K562 (cell line): Measurements from ENCODE around the gene APC. TPM values are rescaled to one million over a fixed set of nuclear protein-coding genes. Genes with fewer than 3 reads are reported as not detected.

ENCODE experiments used
- BCL6 ChIP-seq: fragments of 250-450 bp; sonication (Bioruptor Pico); IDR thresholded peaks from 2 replicates; pipeline ENCODE4 v1.4.0; 2020
- CREB5 ChIP-seq: fragments of 250-450 bp; sonication (Bioruptor Pico); IDR thresholded peaks from 2 replicates; pipeline ENCODE4 v1.5.0; 2020; ENCODE audit warnings: mild to moderate bottlenecking
- DPF2 ChIP-seq: fragments of 450-650 bp; IDR thresholded peaks from 2 replicates; pipeline ENCODE4 v1.6.1; 2016
- EWSR1 ChIP-seq: fragments of 450-650 bp; IDR thresholded peaks from 2 replicates; pipeline ENCODE4 v1.6.1; 2018; ENCODE audit warnings: borderline replicate concordance, mild to moderate bottlenecking, low read depth, moderate library complexity; ENCODE audit not compliant: partially characterized antibody
- FOSL1 ChIP-seq: fragments of 200-800 bp; sonication (Bioruptor generic); conservative IDR thresholded peaks from 2 replicates; pipeline ENCODE4 v1.6.1; 2016; ENCODE audit warnings: missing genetic modification characterization, missing compliant biosample characterization
- GABPA ChIP-seq: fragments of 200-800 bp; sonication (Bioruptor generic); conservative IDR thresholded peaks from 2 replicates; pipeline ENCODE4 v1.6.1; 2016; ENCODE audit warnings: low read depth, missing genetic modification characterization, missing compliant biosample characterization
- HNRNPLL ChIP-seq: fragments of 200-400 bp; formaldehyde crosslinking; IDR thresholded peaks from 2 replicates; pipeline ENCODE4 v1.6.1; 2017; ENCODE audit warnings: low read length, low read depth, mild to moderate bottlenecking; ENCODE audit not compliant: poor library complexity, severe bottlenecking
- JUND ChIP-seq, 2 experiments: IDR thresholded peaks; 2 replicates in 1 of 2; 3 replicates in 1 of 2; pipeline ENCODE4 v1.6.1; 2011; ENCODE audit warnings: borderline replicate concordance in 2 of 2, low read depth in 2 of 2, low read length in 2 of 2, improper control_type of control experiment in 1 of 2, missing biosample characterization in 1 of 2, missing genetic modification characterization in 1 of 2, missing genetic modification reagents in 1 of 2
- MEIS2 ChIP-seq: fragments of 450-650 bp; IDR thresholded peaks from 2 replicates; pipeline ENCODE4 v1.6.1; 2014; ENCODE audit warnings: mild to moderate bottlenecking; ENCODE audit not compliant: partially characterized antibody
- MTA3 ChIP-seq: fragments of 450-650 bp; formaldehyde crosslinking; IDR thresholded peaks from 2 replicates; pipeline ENCODE4 v1.6.1; 2017; ENCODE audit warnings: mild to moderate bottlenecking, borderline replicate concordance
- NFE2 ChIP-seq: IDR thresholded peaks from 2 replicates; pipeline ENCODE4 v1.6.1; 2014; ENCODE audit warnings: antibody characterized with exemption, low read depth
- NR4A1 ChIP-seq, 2 experiments: fragments of 250-450 bp in 1 of 2; fragments of 450-650 bp in 1 of 2; sonication (Bioruptor Pico) in 1 of 2; IDR thresholded peaks; 2 replicates each; pipeline versions ENCODE4 v1.4.0 to v1.6.1; 2016 to 2020; ENCODE audit warnings: mild to moderate bottlenecking in 2 of 2, missing compliant biosample characterization in 1 of 2, missing genetic modification characterization in 1 of 2, moderate library complexity in 1 of 2
- PHF20 ChIP-seq: fragments of 450-650 bp; IDR thresholded peaks from 2 replicates; pipeline ENCODE4 v1.6.1; 2018; ENCODE audit not compliant: partially characterized antibody
- PTTG1 ChIP-seq: fragments of 450-650 bp; IDR thresholded peaks from 2 replicates; pipeline ENCODE4 v1.6.1; 2016; ENCODE audit warnings: low read depth, mild to moderate bottlenecking, missing genetic modification characterization, missing compliant biosample characterization
- SAFB2 ChIP-seq: fragments of 200-400 bp; formaldehyde crosslinking; IDR thresholded peaks from 2 replicates; pipeline ENCODE4 v1.6.1; 2018; ENCODE audit warnings: borderline replicate concordance, low read length, low read depth, moderate library complexity; ENCODE audit not compliant: severe bottlenecking
- SIX5 ChIP-seq, 2 experiments: IDR thresholded peaks; 2 replicates each; pipeline ENCODE4 v1.6.1; 2011; ENCODE audit warnings: low read length in 2 of 2, borderline replicate concordance in 1 of 2, low read depth in 1 of 2, mild to moderate bottlenecking in 1 of 2, moderate library complexity in 1 of 2; ENCODE audit not compliant: insufficient read depth in 1 of 2
- ZFPM2 ChIP-seq: fragments of 250-450 bp; sonication (Bioruptor Pico); IDR thresholded peaks from 2 replicates; pipeline ENCODE4 v1.5.1; 2022; ENCODE audit warnings: mild to moderate bottlenecking
- ZNF444 ChIP-seq: fragments of 250-450 bp; sonication (Bioruptor Pico); IDR thresholded peaks from 2 replicates; pipeline ENCODE4 v1.4.0; 2020; ENCODE audit warnings: mild to moderate bottlenecking, moderate library complexity
- ZNF592 ChIP-seq: fragments of 450-650 bp; IDR thresholded peaks from 2 replicates; pipeline ENCODE4 v1.6.1; 2017; ENCODE audit warnings: antibody characterized with exemption, mild to moderate bottlenecking
- ZNF740 ChIP-seq, 3 experiments: fragments of 200-800 bp in 1 of 3; sonication (Bioruptor generic) in 1 of 3; sonication (generic) in 1 of 3; formaldehyde crosslinking in 1 of 3; IDR thresholded peaks; 2 replicates each; pipeline versions ENCODE4 v1.6.1 to v1.8.0; 2016 to 2022; ENCODE audit warnings: mild to moderate bottlenecking in 2 of 3, missing compliant biosample characterization in 2 of 3, missing genetic modification characterization in 2 of 3, missing genetic modification reagents in 1 of 3
- polyA plus RNA-seq, 8 experiments: library from polyadenylated mRNA; depleted of rRNA in 4 of 8; stranded (reverse) in 5 of 8; unstranded in 3 of 8; fragments of >200 nt; fragmentation: Nextera tagmentation in 2 of 8; fragmentation: Illumina TruSeq in 1 of 8; extraction: Ambion mirVana in 2 of 8; extraction: Trizol in 1 of 8; gene quantifications; 2 replicates each; pipeline versions ENCODE4 v1.2.1 to v1.2.3, GENCODE V29; 2011 to 2014; ENCODE audit warnings: inconsistent platforms in 1 of 8, missing spikeins in 1 of 8
- total RNA-seq, 7 experiments: library from RNA; depleted of rRNA in 6 of 7; stranded (reverse); fragments of >200 nt in 6 of 7; fragmentation: Illumina TruSeq in 2 of 7; extraction: Trizol in 2 of 7; gene quantifications; 2 replicates each; pipeline versions ENCODE4 v1.2.1 to v1.2.3, GENCODE V29; 2011 to 2021; ENCODE audit warnings: low replicate concordance in 1 of 7

The APC gene
- total and polyA plus RNA-seq, 9 of the 15 experiments (the other 6 are each of a cell fraction or from before 2014, with no cell fraction given), result 5.7 to 29.5 (median 15.4) TPM

GRCh38 chr5:112689155-112689909, 48.4 kb upstream of the APC start (continued):
- TF ChIP-seq FOSL1 (tag) (peak; percentile 15; the same call in 1 of the 2 replicates), NR4A1 (CRISPR knock-in tag; IDR thresholded peaks at IDR 0.05) (no peak), NR4A1 (tag; IDR thresholded peaks at IDR 0.05) (no peak), NFE2 (peak; percentile 55), JUND (IDR thresholded peaks at IDR 0.05; ENCODE audit: borderline replicate concordance, low read depth, low read length) (no peak; the same call in 1 of the 2 replicates), JUND (tag; IDR thresholded peaks at IDR 0.05; ENCODE audit: borderline replicate concordance, low read depth, low read length) (0 out of 3 replicates have a peak, but pooled peaks have one; percentile 28), HNRNPLL (no peak), SIX5 (IDR thresholded peaks at IDR 0.05; ENCODE audit: borderline replicate concordance in 1 of 2, insufficient read depth in 1 of 2, low read depth in 1 of 2, low read length in 2 of 2) (no peak), MEIS2 (peak; percentile 93), BCL6 (CRISPR knock-in tag) (no peak), SAFB2 (no peak), DPF2 (peak; percentile 51; the same call in 1 of the 2 replicates), ZNF444 (no peak), EWSR1 (no peak), MTA3 (no peak), GABPA (tag) (0 out of 2 replicates have a peak, but pooled peaks have one; percentile 17), CREB5 (CRISPR knock-in tag) (no peak), ZNF740 (CRISPR knock-in tag; IDR thresholded peaks at IDR 0.05) (no peak), ZNF740 (tag; IDR thresholded peaks at IDR 0.05) (no peak), ZNF592 (no peak), ZFPM2 (CRISPR knock-in tag) (no peak), PTTG1 (tag) (no peak), PHF20 (no peak)
